Right cardiac atrium (tissue), 5 donors: ENCODE data around the gene P4HA2. TPM values are rescaled to one million over a fixed set of nuclear protein-coding genes. Genes with fewer than 3 reads are reported as not detected.

Experiments used
- ATAC-seq, 2 donors: fragments of 200-7000 bp; cut with Tn5 transposase; one replicate each; pipeline versions ENCODE4 v1.8.0 to v1.9.1; 2020; ENCODE audit warnings: moderate library complexity in 2 of 2, mild to moderate bottlenecking in 1 of 2
- DNase-seq, 3 donors: peaks; one replicate each; pipeline ENCODE4 v3.0.0-alpha.2; 2020
- H3K27ac ChIP-seq: one replicate; pipeline ENCODE4 v1.5.1; 2013; ENCODE audit warnings: mild to moderate bottlenecking, low read length, control low read depth, moderate library complexity
- H3K27me3 ChIP-seq: one replicate; pipeline ENCODE4 v1.6.1; 2013; ENCODE audit not compliant: control insufficient read depth, insufficient read depth
- H3K4me1 ChIP-seq: one replicate; pipeline ENCODE4 v1.6.1; 2013; ENCODE audit warnings: low read length; ENCODE audit not compliant: control insufficient read depth, insufficient read depth
- H3K4me3 ChIP-seq: one replicate; pipeline ENCODE4 v1.5.1; 2013; ENCODE audit warnings: low read length, control low read depth
- H3K9me3 ChIP-seq: one replicate; pipeline ENCODE4 v1.6.1; 2013; ENCODE audit warnings: low read length; ENCODE audit not compliant: control insufficient read depth
- WGBS: extraction: QIAGEN DNeasy Blood & Tissue Kit; methylation state at CpG from one replicate; pipeline ENCODE4 v1.1.7; 2013; 5-methylcytosine and 5-hydroxymethylcytosine counted together
- intact Hi-C, 4 donors: fragments of 100-400 bp; cut with DNase I; formaldehyde crosslinking; loops; one replicate each; pipeline versions ENCODE4 v1.11.0 to v1.14.0; 2022 to 2023
- long read RNA-seq, 4 donors: library from polyadenylated mRNA; unstranded; transcript quantifications; one replicate each; pipeline ENCODE4 v2.0.0, GENCODE V29; 2020 to 2021
- polyA plus RNA-seq: library from polyadenylated mRNA; stranded (reverse); fragments of 200-250 nt; gene quantifications from one replicate; pipeline ENCODE4 v1.2.3, GENCODE V29; 2013
- total RNA-seq, 4 donors: library from RNA; stranded (reverse); fragmentation: NEBNext Ultra II Directional; extraction: Animal tissue kit (Norgen Biotek cat#: 25700); gene quantifications; one replicate each; pipeline ENCODE4 v1.2.1, GENCODE V29; 2021
- donor health status: healthy with polysubstance abuse.
- donor health status: DM: no; HTN: yes; CAD: no.
- donor health status: DM: no; HTN: no; CAD: no.
- donor health status: DM: no; HTN: yes; CAD: no; lungs with severe emphysema.
- donor health status: DM: yes; HTN: yes; CAD: no.

Gene P4HA2
- total RNA-seq (100 to 1,000 TPM in 1 of 4 donors, 10 to 100 TPM in 3; 58.9 to 103 (median 71.8) TPM), polyA plus RNA-seq (51.9 TPM)
- long read RNA-seq, donor 1, transcript P4HA2-203 (16 exons, 2,223 nt), result minor isoform, 11 of 309 reads
- long read RNA-seq, donor 1, transcript P4HA2-202 (15 exons, 2,313 nt), result major isoform, 146 of 309 reads
- long read RNA-seq, donor 1, partial matches to known transcripts, result 32 of 309 reads
- long read RNA-seq, donor 1, other reads (novel, unspliced or antisense), result 112 of 309 reads
- long read RNA-seq, donor 2, transcript P4HA2-201 (16 exons, 2,230 nt), result minor isoform, 5 of 184 reads
- long read RNA-seq, donor 2, transcript P4HA2-202 (15 exons, 2,313 nt), result major isoform, 76 of 184 reads
- long read RNA-seq, donor 2, transcript P4HA2-203 (16 exons, 2,223 nt), result minor isoform, 18 of 184 reads
- long read RNA-seq, donor 2, partial matches to known transcripts, result 15 of 184 reads
- long read RNA-seq, donor 2, other reads (novel, unspliced or antisense), result 65 of 184 reads
- long read RNA-seq, donor 3, transcript P4HA2-201 (16 exons, 2,230 nt), result minor isoform, 20 of 685 reads
- long read RNA-seq, donor 3, transcript P4HA2-203 (16 exons, 2,223 nt), result minor isoform, 20 of 685 reads
- long read RNA-seq, donor 3, transcript P4HA2-202 (15 exons, 2,313 nt), result major isoform, 327 of 685 reads
- long read RNA-seq, donor 3, partial matches to known transcripts, result 54 of 685 reads
- long read RNA-seq, donor 3, other reads (novel, unspliced or antisense), result 262 of 685 reads
- long read RNA-seq, donor 4, transcript P4HA2-201 (16 exons, 2,230 nt), result minor isoform, 6 of 134 reads
- long read RNA-seq, donor 4, transcript P4HA2-203 (16 exons, 2,223 nt), result minor isoform, 7 of 134 reads
- long read RNA-seq, donor 4, transcript P4HA2-202 (15 exons, 2,313 nt), result major isoform, 54 of 134 reads
- long read RNA-seq, donor 4, partial matches to known transcripts, result 11 of 134 reads
- long read RNA-seq, donor 4, other reads (novel, unspliced or antisense), result 54 of 134 reads

DNA sequence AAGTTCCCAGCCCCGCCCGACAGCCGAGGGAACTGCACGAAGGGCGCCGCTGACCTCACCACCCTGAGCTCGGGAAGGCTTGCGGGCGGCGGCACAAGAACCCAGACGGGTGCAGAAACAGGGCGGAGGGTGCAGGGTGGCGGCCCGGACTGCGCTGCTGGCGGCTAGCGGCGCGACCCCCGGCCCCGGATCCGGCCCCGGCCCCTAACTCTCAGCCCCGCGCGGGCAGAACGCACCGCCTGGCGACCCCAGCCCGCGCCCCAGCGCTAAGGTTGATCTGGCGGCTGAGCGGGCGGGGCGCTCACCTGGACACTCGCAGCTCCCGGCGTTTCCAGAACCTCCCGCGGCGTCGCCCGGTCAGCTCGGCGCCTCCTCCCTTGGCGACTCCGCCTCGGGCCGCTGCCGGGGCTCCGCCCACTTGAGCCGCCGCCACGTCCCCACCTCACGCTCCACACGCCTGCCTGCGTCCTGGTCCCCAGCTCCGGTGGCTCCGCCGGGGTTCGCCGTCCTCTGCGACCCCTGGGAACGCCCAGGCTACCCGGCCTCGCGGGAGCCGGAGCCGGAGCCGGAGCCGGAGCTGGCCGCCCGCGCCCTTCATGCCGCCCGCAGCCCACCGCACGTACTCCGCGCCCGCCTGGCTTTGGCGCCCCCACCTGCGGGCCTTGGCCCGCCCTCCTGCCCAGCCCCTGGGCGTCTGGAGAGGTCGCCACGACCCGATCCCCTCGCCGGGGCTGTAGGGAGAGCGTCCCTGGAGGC lies at the start of gene P4HA2:
Gene P4HA2, minus strand, starts transcription at position 369 of the 756 bp plus-strand sequence. CDS start 9,227 bp downstream, outside the sequence.
- H3K9me3 ChIP-seq, result no peaks in the 10 kb centered on the region
- peak; percentile 85 to 95 (median 94) for DNase-seq
- intact Hi-C loops, result no loop called here
- ATAC-seq, result peak; percentile 91
- H3K4me1 ChIP-seq, result peaks cover 19% of the 10 kb centered on the region
- peak within 1 kb of the TSS; percentile 86 for H3K4me3 ChIP-seq
- WGBS, result under 1% methylated on average over 92 of the region's 92 CpGs
- H3K27me3 ChIP-seq, result no peaks in the 10 kb centered on the region
- H3K27ac ChIP-seq, result peak within 1 kb of the TSS; percentile 81

DNA sequence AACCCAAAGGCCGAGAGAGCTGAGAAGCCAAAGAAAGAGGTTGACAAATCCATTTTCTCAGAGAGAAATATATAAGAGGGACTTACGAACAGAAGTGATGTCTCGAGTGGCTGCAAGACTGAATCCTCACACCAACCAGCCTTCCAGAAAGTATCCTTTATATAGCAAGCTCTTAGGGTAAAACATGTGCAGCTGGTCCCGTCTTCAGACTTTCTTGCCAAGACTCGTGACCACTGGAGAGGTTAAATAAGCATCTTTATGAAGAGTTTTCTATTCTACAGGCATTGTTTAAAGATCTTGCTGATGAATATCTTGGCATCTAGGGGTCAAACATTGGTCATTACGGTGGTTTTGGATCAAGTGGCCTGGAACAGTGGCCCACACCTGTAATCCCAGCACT lies 49.6 kb upstream of the P4HA2 start:
- H3K4me1 ChIP-seq, result no peaks in the 10 kb centered on the region
- no peak for ATAC-seq
- no peak overlapping the region for H3K27ac ChIP-seq
- intact Hi-C loops, result no loop called here
- DNase-seq, result no peak
- H3K27me3 ChIP-seq, result no peaks in the 10 kb centered on the region
- H3K9me3 ChIP-seq, result no peaks in the 10 kb centered on the region
- 85% methylated on average over 6 of the region's 6 CpGs for WGBS
- no peak overlapping the region for H3K4me3 ChIP-seq

DNA sequence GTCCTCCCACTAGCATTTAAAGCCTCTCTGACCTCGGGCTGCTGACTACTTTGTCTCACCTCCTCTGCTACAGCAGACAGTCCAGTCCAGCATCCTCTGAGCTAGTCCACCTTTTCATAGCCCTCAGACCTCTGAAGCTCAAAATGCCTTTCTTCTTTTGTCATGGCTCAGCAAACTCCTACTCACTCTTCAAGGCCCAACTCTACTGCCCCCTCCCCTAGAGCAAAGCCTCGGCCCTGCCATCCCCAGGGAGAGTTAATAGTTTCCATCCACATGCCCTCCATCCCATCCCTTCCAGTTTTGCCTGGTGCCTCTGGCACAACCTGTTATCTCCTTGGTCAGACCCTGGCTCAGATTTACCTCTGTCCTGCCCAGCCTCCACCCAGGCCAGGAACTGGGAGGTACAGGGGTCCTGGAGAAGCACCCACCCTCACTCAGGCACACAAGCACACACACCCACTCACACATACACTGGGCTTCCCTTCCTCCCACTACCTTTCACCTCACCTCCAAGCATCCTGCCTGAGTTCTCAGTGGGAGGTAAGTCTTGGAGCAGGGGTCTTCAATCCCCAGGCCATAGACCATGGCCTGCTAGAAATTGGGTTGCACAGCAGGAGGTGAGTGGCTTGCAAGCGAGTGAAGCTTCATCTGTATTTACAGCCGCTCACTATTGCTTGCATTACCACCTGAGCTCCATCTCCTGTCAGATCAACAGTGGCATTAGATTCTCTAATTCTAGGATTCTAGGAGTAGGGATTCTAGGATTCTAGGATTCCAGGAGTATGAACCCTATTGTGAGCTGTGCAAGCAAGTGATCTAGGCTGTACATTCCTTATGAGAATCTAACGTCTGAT lies 47.9 kb upstream of the P4HA2 start:
- H3K27ac ChIP-seq, result no peak overlapping the region
- intact Hi-C loops, result no loop called here
- H3K27me3 ChIP-seq, result no peaks in the 10 kb centered on the region
- DNase-seq (peak in 1 of 3 donors; percentile 2), ATAC-seq (no peak)
- H3K9me3 ChIP-seq, result no peaks in the 10 kb centered on the region
- H3K4me3 ChIP-seq, result no peak overlapping the region
- WGBS, result 82% methylated on average over 5 of the region's 5 CpGs
- H3K4me1 ChIP-seq, result no peaks in the 10 kb centered on the region

DNA sequence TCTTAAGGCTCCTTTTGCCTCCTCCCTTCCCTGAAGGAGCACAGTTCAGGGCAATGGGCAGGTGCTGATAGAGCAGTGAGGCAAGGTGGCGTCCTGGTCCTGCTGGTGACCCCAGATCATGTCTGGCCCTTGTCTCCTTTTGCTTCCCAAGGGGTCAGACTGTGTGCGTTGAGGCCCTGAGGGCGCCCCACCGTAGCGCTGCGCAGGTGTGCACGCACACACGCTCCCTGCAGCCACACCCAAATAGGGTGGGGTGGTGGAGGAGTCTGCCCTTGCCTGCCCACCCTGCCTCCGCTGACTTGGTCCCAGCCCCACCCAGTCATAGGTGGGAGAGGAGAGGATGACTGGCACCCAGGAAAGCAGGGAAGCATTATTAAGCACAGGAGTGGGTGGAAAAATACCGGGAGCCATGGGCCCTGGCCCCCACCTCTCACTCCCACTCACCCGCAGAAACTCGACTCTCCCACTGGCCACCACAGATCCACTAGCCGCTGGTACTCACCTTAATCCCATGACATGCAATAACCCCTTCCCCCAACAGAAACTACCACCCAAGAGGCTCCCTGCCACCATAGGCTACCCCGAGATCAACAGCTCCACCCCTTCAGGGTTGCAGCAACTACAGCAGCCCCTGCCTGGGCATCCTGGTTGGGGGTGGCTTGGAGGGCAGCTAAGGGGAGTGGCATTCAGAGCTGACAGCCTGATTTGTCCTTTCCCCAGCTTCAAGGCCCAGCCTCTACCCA lies 46.6 kb upstream of the P4HA2 start:
- intact Hi-C loops, result no loop called here
- no peak overlapping the region for H3K4me3 ChIP-seq

DNA sequence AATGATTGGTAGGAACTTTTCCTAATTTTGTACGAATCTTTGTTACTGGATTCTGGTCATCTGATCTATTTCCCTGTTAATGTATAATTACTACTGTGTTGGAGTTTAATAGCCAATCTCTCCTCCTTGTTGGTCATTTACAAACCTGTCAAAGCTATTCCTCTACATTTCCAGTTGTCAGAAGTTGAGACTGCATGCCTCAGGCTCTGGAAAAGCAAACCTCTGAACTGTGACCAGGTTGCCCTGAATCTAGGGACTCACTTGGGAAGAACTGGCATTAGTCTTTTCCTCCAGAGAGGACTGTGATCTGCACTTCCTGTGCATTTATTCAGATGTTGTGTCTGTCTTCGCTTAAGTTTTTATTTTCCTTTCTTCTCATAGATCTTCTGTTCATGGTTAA lies 46.0 kb upstream of the P4HA2 start:
- no peaks in the 10 kb centered on the region for H3K27me3 ChIP-seq
- 80% methylated on average over 2 of the region's 2 CpGs for WGBS
- no peaks in the 10 kb centered on the region for H3K4me1 ChIP-seq
- no peak overlapping the region for H3K4me3 ChIP-seq
- no peak for DNase-seq
- no peak for ATAC-seq
- intact Hi-C loops, result no loop called here
- H3K27ac ChIP-seq, result no peak overlapping the region
- H3K9me3 ChIP-seq, result no peaks in the 10 kb centered on the region

More for the DNA sequence above, 46.6 kb upstream of the P4HA2 start:
- Histone ChIP-seq H3K9me3 (no peaks in the 10 kb centered on the region), H3K27me3 (no peaks in the 10 kb centered on the region), H3K4me1 (no peaks in the 10 kb centered on the region), H3K27ac (no peak overlapping the region)
- ATAC-seq (no peak), DNase-seq (peak in 2 of 3 donors; percentile 7 to 58)
- WGBS, result 93% methylated on average over 14 of the region's 14 CpGs

DNA sequence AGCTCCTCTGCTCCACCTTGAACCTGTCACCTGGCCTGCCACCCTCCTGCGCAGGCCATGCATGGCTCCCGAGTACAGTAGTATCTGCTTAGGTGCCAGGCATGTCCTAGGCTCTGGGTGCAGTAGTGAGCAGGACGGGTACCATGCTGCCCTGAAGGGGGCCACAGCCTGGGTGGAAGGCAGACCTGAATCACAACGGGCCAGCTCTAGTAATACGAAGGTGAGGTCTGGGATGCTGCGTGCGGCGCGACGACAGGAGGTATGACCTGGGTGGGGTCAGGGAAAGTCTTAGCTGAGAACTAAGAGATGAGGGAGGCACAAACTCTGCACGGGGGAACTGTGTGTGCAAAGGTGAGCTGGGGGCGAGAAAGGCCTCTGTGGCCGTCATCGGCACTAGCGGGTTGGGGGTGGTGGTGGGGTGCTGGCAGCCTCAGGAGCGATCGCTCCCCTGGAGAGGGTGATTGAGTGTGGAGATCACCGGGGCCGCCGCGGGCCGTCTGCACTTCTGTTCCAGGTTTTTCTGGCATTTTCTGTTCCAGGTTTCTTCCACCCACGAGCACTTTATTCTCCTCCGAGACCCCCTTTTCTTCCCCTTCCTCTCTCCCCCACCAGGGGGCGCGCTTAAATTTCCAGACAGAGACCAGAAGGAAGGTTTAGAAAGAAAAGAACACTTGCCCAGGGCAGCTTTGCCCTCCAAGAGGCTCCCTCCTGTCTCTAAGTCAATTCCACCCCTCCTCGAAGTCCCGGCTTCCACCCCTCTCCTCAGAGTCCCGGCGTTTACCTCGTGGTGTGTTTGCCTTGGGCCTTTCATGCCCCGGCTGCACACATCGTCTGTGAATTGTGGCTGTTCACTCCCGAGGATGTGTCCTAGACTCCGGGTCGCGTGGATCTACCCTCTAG lies 44.9 kb upstream of the P4HA2 start:
- intact Hi-C loops, result no loop called here
- no peaks in the 10 kb centered on the region for H3K4me1 ChIP-seq
- no peaks in the 10 kb centered on the region for H3K9me3 ChIP-seq
- H3K4me3 ChIP-seq, result peak overlapping the region; percentile 9
- peak in 1 of 2 donors; percentile 8 for ATAC-seq
- WGBS, result 57% methylated on average over 37 of the region's 37 CpGs
- H3K27ac ChIP-seq, result no peak overlapping the region
- DNase-seq, result peak; percentile 57 to 83 (median 80)
- H3K27me3 ChIP-seq, result no peaks in the 10 kb centered on the region

DNA sequence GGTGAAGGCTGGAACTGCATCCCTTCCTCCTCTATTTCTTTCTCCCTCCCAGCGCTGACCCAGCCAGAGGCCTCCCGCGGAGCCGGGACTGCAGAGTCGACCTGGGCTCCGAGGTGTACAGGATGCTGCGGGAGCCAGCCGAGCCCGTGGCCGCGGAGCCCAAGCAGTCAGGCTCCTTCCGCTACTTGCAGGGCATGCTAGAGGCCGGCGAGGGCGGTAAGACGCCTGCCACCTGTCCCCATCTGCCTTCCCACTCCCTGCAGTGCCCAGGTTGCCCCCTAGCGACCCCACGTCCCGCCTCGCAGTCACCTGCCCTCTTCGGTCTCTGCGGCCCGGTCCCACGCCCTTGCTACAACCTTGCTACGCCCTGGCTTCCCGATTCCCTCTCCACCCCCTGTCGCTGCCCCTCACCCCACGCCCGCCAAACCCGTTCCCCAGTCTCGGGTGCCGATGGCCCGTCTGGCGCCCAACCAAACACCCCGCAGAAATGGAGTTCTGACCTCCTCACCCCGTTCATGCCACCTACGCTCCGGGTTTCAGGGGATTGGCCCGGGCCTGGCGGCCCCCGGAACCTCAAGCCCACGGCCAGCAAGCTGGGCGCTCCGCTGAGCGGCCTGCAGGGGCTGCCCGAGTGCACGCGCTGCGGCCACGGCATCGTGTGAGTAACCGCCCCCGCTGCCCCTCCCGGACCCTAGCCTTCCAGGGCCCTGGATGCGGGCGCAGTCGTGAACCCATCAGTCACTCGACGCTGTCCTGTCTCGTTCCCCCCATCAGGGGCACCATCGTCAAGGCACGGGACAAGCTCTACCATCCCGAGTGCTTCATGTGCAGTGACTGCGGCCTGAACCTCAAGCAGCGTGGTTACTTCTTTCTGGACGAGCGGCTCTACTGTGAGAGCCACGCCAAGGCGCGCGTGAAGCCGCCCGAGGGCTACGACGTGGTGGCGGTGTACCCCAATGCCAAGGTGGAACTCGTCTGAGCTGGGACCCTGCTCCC lies 43.9 kb upstream of the P4HA2 start:
- intact Hi-C loops, result no loop called here
- H3K9me3 ChIP-seq, result no peaks in the 10 kb centered on the region
- no peaks in the 10 kb centered on the region for H3K27me3 ChIP-seq
- peak; percentile 24 to 61 (median 60) for DNase-seq
- WGBS, result 77% methylated on average over 77 of the region's 77 CpGs
- H3K27ac ChIP-seq, result no peak overlapping the region
- peak; percentile 4 to 15 for ATAC-seq
- no peaks in the 10 kb centered on the region for H3K4me1 ChIP-seq
- H3K4me3 ChIP-seq, result no peak overlapping the region

DNA sequence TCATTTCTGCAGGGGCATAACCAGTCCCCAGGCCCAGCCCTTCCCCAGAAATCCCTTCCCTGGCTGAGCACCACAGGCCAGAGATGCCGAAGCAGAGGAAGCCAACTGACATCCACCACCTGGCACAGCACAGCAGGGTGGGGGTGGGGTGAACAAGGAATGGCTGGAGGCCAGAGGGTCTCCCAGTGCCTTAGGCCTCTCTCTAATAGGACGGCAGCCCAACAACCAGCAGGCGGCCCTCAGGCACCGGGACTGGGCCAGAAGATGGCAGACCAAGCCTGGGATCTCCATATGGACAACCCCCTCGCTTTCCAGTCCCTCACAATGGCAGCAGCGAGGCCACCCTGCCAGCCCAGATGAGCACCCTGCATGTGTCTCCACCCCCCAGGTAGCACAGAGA lies 43.1 kb upstream of the P4HA2 start:
- Histone ChIP-seq H3K27me3 (no peaks in the 10 kb centered on the region), H3K4me1 (peaks cover 4% of the 10 kb centered on the region), H3K4me3 (no peak overlapping the region), H3K9me3 (no peaks in the 10 kb centered on the region), H3K27ac (no peak overlapping the region)
- intact Hi-C loops, result no loop called here
- DNase-seq, result peak in 2 of 3 donors; percentile 7 to 44
- ATAC-seq, result no peak
- 90% methylated on average over 6 of the region's 6 CpGs for WGBS
